CD14-positive monocyte (primary cell): ENCODE measurements around the gene SMARCD2. TPM values are rescaled to one million over a fixed set of nuclear protein-coding genes. Genes with fewer than 3 reads are reported as not detected.

ENCODE experiments used
- DNase-seq, 3 donors: peaks; one replicate each; pipeline ENCODE4 v3.0.0-alpha.2; 2011 to 2022
- H2AFZ ChIP-seq: 2 replicates; pipeline ENCODE4 v1.6.0; 2012; ENCODE audit warnings: mild to moderate bottlenecking, low read depth, low read length, inconsistent platforms; ENCODE audit not compliant: insufficient read depth, poor library complexity, severe bottlenecking
- H3K27ac ChIP-seq, 2 donors: 1 replicate in 1 of 2; 2 replicates in 1 of 2; pipeline ENCODE4 v1.5.1; 2012 to 2013; ENCODE audit warnings: low read length in 2 of 2, control low read depth in 1 of 2, inconsistent platforms in 1 of 2, low read depth in 1 of 2, mild to moderate bottlenecking in 1 of 2
- H3K27me3 ChIP-seq, 2 donors: one replicate each; pipeline versions ENCODE4 v1.6.0 to v1.6.1; 2011 to 2013; ENCODE audit warnings: low read length in 2 of 2; ENCODE audit not compliant: control insufficient read depth in 2 of 2, insufficient read depth in 2 of 2
- H3K36me3 ChIP-seq, 2 donors: replicated peaks in 1 of 2; 1 replicate in 1 of 2; 2 replicates in 1 of 2; pipeline versions ENCODE4 v1.5.1 to v1.6.1; 2012 to 2013; ENCODE audit warnings: low read length in 2 of 2, control low read depth in 1 of 2, inconsistent platforms in 1 of 2, mild to moderate bottlenecking in 1 of 2; ENCODE audit not compliant: insufficient read depth in 2 of 2, control insufficient read depth in 1 of 2
- H3K4me1 ChIP-seq, 2 donors: 1 replicate in 1 of 2; 2 replicates in 1 of 2; pipeline versions ENCODE4 v1.5.1 to v1.6.1; 2012 to 2013; ENCODE audit warnings: low read length in 2 of 2, control low read depth in 1 of 2, inconsistent platforms in 1 of 2, mild to moderate bottlenecking in 1 of 2, moderate library complexity in 1 of 2; ENCODE audit not compliant: insufficient read depth in 2 of 2, control insufficient read depth in 1 of 2
- H3K4me2 ChIP-seq: replicated peaks from 2 replicates; pipeline ENCODE3; 2012; ENCODE audit warnings: low read length, moderate library complexity, mild to moderate bottlenecking; ENCODE audit not compliant: poor library complexity, severe bottlenecking; ENCODE audit errors: extremely low read depth
- H3K4me3 ChIP-seq, 3 experiments: fragments of 200-600 bp in 1 of 3; sonication (generic) in 1 of 3; replicated peaks in 1 of 3; 1 replicate in 2 of 3; 2 replicates in 1 of 3; pipeline ENCODE4 v1.5.1; 2011 to 2013; ENCODE audit warnings: low read length in 3 of 3, mild to moderate bottlenecking in 3 of 3, control low read depth in 2 of 3, low read depth in 2 of 3, inconsistent platforms in 1 of 3, moderate library complexity in 1 of 3
- H3K79me2 ChIP-seq: 2 replicates; pipeline ENCODE4 v1.6.0; 2012; ENCODE audit warnings: mild to moderate bottlenecking, control low read depth, inconsistent platforms, low read length, moderate library complexity; ENCODE audit not compliant: insufficient read depth
- H3K9ac ChIP-seq: 2 replicates; pipeline ENCODE4 v1.6.0; 2017; ENCODE audit warnings: low read length, mild to moderate bottlenecking; ENCODE audit not compliant: insufficient read depth, poor library complexity, severe bottlenecking
- H3K9me3 ChIP-seq, 2 donors: replicated peaks in 1 of 2; 1 replicate in 1 of 2; 2 replicates in 1 of 2; pipeline versions ENCODE4 v1.5.1 to v1.6.1; 2012 to 2013; ENCODE audit warnings: low read length in 2 of 2, control low read depth in 1 of 2; ENCODE audit not compliant: control insufficient read depth in 1 of 2, insufficient read depth in 1 of 2
- H4K20me1 ChIP-seq: 2 replicates; pipeline ENCODE4 v1.6.0; 2012; ENCODE audit warnings: mild to moderate bottlenecking, low read length, control low read depth, moderate library complexity; ENCODE audit not compliant: insufficient read depth
- H3K27ac Mint-ChIP-seq, 7 donors: one replicate each; pipeline ENCODE4 v1.8.0; 2020; ENCODE audit warnings: mild to moderate bottlenecking in 7 of 7, mixed read lengths in 7 of 7, moderate library complexity in 6 of 7, inconsistent platforms in 2 of 7
- H3K27me3 Mint-ChIP-seq, 3 donors: one replicate each; pipeline ENCODE4 v1.8.0; 2021 to 2022; ENCODE audit warnings: low read depth in 3 of 3, mild to moderate bottlenecking in 3 of 3, mixed read lengths in 3 of 3, moderate library complexity in 3 of 3, inconsistent platforms in 1 of 3
- H3K36me3 Mint-ChIP-seq, 2 donors: one replicate each; pipeline ENCODE4 v1.8.0; 2020; ENCODE audit warnings: mixed read lengths in 2 of 2, inconsistent platforms in 1 of 2, mild to moderate bottlenecking in 1 of 2
- H3K4me1 Mint-ChIP-seq: one replicate; pipeline ENCODE4 v1.8.0; 2020; ENCODE audit warnings: mild to moderate bottlenecking, mixed read lengths
- H3K4me3 Mint-ChIP-seq, 2 donors: one replicate each; pipeline ENCODE4 v1.8.0; 2020; ENCODE audit warnings: mild to moderate bottlenecking in 2 of 2, mixed read lengths in 2 of 2, moderate library complexity in 1 of 2
- H3K9me3 Mint-ChIP-seq, 7 donors: one replicate each; pipeline ENCODE4 v1.8.0; 2020 to 2022; ENCODE audit warnings: mixed read lengths in 7 of 7, mild to moderate bottlenecking in 6 of 7, moderate library complexity in 6 of 7, inconsistent platforms in 2 of 7
- CTCF ChIP-seq: fragments of 200-600 bp; IDR thresholded peaks from one replicate; pipeline ENCODE4 v1.8.0; 2022; ENCODE audit warnings: antibody characterized with exemption, mild to moderate bottlenecking
- WGBS: methylation state at CpG from one replicate; pipeline ENCODE4 v1.1.5; 2013; ENCODE audit warnings: missing lambda C conversion rate; ENCODE audit not compliant: insufficient coverage; 5-methylcytosine and 5-hydroxymethylcytosine counted together
- intact Hi-C, 2 donors: fragments of 100-400 bp; cut with micrococcal nuclease; formaldehyde crosslinking; loops; one replicate each; pipeline versions ENCODE4 v1.15.0 to v1.15.1; 2023
- polyA plus RNA-seq, 3 donors: library from polyadenylated mRNA; depleted of rRNA in 1 of 3; unstranded in 2 of 3; stranded (reverse) in 1 of 3; fragments of 300-500 nt in 2 of 3; fragments of >200 nt in 1 of 3; fragmentation: Illumina TruSeq in 2 of 3; gene quantifications; 1 replicate in 2 of 3; 2 replicates in 1 of 3; pipeline ENCODE4 v1.2.3, GENCODE V29; 2012 to 2021

SMARCD2 gene
- polyA plus RNA-seq, 3 donors: 60.2 to 77.9 (median 64.0) TPM

GRCh38 chr17:63855185-63855584, 12.7 kb upstream of the SMARCD2 start:
- 96% methylated on average over 5 of the region's 8 CpGs for WGBS
- no peaks in the 10 kb centered on the region for H3K36me3 ChIP-seq
- H3K4me3 Mint-ChIP-seq: no peak overlapping the region
- H3K4me1 ChIP-seq: no peaks in the 10 kb centered on the region
- no peaks in the 10 kb centered on the region for H3K9me3 ChIP-seq
- no peak overlapping the region for H2AFZ ChIP-seq
- no peaks in the 10 kb centered on the region for H4K20me1 ChIP-seq
- no peak for DNase-seq
- H3K4me2 ChIP-seq: no peak overlapping the region
- H3K27me3 ChIP-seq: no peaks in the 10 kb centered on the region
- H3K4me3 ChIP-seq: no peak overlapping the region
- TF ChIP-seq CTCF: no peak
- H3K4me1 Mint-ChIP-seq: no peaks in the 10 kb centered on the region
- no peak overlapping the region for H3K27ac Mint-ChIP-seq
- no peak overlapping the region for H3K9ac ChIP-seq
- intact Hi-C loops: no loop called here
- H3K27ac ChIP-seq: no peak overlapping the region
- no peaks in the 10 kb centered on the region for H3K79me2 ChIP-seq
- H3K27me3 Mint-ChIP-seq: peaks cover 1 to 10% (median 7%) of the 10 kb centered on the region in 3 donors
- peaks cover 0 to 6% (median 0%) of the 10 kb centered on the region in 7 donors for H3K9me3 Mint-ChIP-seq
- no peaks in the 10 kb centered on the region for H3K36me3 Mint-ChIP-seq

- H3K27ac Mint-ChIP-seq: no peak overlapping the region
- Histone ChIP-seq H3K4me3 (no peak overlapping the region), H3K9me3 (no peaks in the 10 kb centered on the region), H3K9ac (no peak overlapping the region), H3K27ac (no peak overlapping the region), H3K27me3 (no peaks in the 10 kb centered on the region), H3K4me1 (no peaks in the 10 kb centered on the region), H4K20me1 (no peaks in the 10 kb centered on the region), H3K4me2 (no peak overlapping the region), H2AFZ (no peak overlapping the region), H3K36me3 (no peaks in the 10 kb centered on the region), H3K79me2 (no peaks in the 10 kb centered on the region)
- no peak for TF ChIP-seq CTCF
- H3K36me3 Mint-ChIP-seq: peaks cover 0 to 1% of the 10 kb centered on the region in 2 donors
- H3K27me3 Mint-ChIP-seq: peaks cover 5 to 10% (median 7%) of the 10 kb centered on the region in 3 donors
- H3K4me3 Mint-ChIP-seq: no peak overlapping the region
- DNase-seq: no peak
- peaks cover 0 to 6% (median 0%) of the 10 kb centered on the region in 7 donors for H3K9me3 Mint-ChIP-seq
- H3K4me1 Mint-ChIP-seq: no peaks in the 10 kb centered on the region
- 98% methylated on average over 4 of the region's 5 CpGs for WGBS
- intact Hi-C loops: no loop called here
These were observed 12.2 kb upstream of the SMARCD2 start for GRCh38 chr17:63854709-63855108.
